MCF 10A (cell line): Measurements from ENCODE around the gene CPSF4. TPM values are rescaled to one million over a fixed set of nuclear protein-coding genes. Genes with fewer than 3 reads are reported as not detected.

Experiments used
- BruUV-seq: library from RNA; stranded (reverse); fragments of 400-500 nt; replicated peaks from 2 replicates; lab custom pipeline; 2021; lab: Mats Ljungman, UMichigan
- CTCF ChIA-PET: fragments of 300-600 bp; sonication (Branson Sonifier 250); formaldehyde crosslinking; extraction: SDS; loops from one replicate; lab custom pipeline; 2021; ENCODE audit warnings: antibody characterized with exemption, inconsistent platforms; lab: Yijun Ruan, JAX
- POLR2A ChIA-PET: fragments of 300-600, 350-650 bp; sonication (Branson Sonifier 250); formaldehyde crosslinking; extraction: SDS; loops from one replicate; lab custom pipeline; 2020; ENCODE audit warnings: antibody characterized with exemption, inconsistent platforms; lab: Yijun Ruan, JAX
- DNase-seq: peaks from one replicate; pipeline ENCODE4 v3.0.0-alpha.2; 2018; ENCODE audit not compliant: unreplicated experiment
- H3K27ac Mint-ChIP-seq: one replicate; pipeline ENCODE4 v1.8.0; 2022; ENCODE audit warnings: mild to moderate bottlenecking, low read depth, mixed read lengths; ENCODE audit not compliant: unreplicated experiment
- H3K27me3 Mint-ChIP-seq: one replicate; pipeline ENCODE4 v1.8.0; 2022; ENCODE audit warnings: mixed read lengths; ENCODE audit not compliant: insufficient read depth, unreplicated experiment
- H3K36me3 Mint-ChIP-seq: one replicate; pipeline ENCODE4 v1.8.0; 2022; ENCODE audit warnings: mild to moderate bottlenecking, moderate library complexity, mixed read lengths; ENCODE audit not compliant: insufficient read depth, unreplicated experiment
- H3K4me1 Mint-ChIP-seq: one replicate; pipeline ENCODE4 v1.8.0; 2022; ENCODE audit warnings: mixed read lengths; ENCODE audit not compliant: insufficient read depth, unreplicated experiment
- H3K4me3 Mint-ChIP-seq: one replicate; pipeline ENCODE4 v1.8.0; 2022; ENCODE audit warnings: mild to moderate bottlenecking, moderate library complexity, mixed read lengths; ENCODE audit not compliant: unreplicated experiment
- H3K9me3 Mint-ChIP-seq: one replicate; pipeline ENCODE4 v1.8.0; 2022; ENCODE audit warnings: mixed read lengths; ENCODE audit not compliant: unreplicated experiment
- intact Hi-C: fragments of 100-400 bp; cut with micrococcal nuclease; formaldehyde crosslinking; loops from 2 replicates; pipeline ENCODE4 v1.14.1; 2022
- total RNA-seq: library from RNA; stranded (reverse); gene quantifications from 2 replicates; pipeline ENCODE4 v1.2.3, GENCODE V29; 2022
- TF ChIP-seq, protein P1 (sequence below): fragments of 200-600 bp; IDR thresholded peaks from one replicate; pipeline ENCODE4 v1.8.0; 2022; ENCODE audit warnings: antibody characterized with exemption, mild to moderate bottlenecking; ENCODE audit not compliant: unreplicated experiment

Gene CPSF4
- total RNA-seq, 1 experiment from 2014 or later: 62.6 TPM

DNA sequence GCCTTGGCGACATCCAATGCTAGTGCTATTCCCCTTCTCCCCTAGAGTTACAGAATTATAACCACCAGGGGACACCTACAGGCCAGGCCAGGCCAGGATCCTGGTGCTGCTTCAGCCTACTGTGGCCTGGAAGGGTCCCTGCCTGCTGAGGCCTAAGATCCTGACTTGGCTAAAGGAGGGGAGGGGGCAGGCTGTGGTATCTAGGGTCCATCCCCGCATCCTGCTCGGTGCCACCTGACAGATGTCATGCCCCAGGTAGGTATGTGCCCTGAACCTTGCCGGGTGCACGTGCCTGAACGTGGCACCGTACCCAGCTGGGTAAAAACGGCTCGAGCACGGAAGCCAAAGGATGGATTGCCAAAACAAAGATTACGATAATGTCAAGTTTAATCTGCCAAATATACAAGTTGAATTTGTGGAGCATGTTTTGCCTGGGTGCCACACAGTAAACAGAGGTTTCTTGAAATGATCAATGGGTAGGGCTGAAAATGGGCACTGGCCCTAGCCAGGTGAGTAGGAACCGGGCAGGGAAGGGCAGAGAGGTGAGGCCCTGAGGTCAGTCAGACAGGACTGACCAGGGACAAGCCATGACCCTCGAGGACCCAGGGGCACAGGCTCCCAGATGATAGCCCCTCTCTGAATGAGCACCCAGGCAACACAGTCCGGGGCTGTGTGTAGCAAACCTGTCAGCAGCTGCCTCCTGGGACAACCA lies 43.0 kb upstream of the CPSF4 start:
- Mint-ChIP-seq H3K36me3 (peaks cover 96% of the 10 kb centered on the region), H3K27ac (no peak overlapping the region), H3K4me1 (no peaks in the 10 kb centered on the region), H3K4me3 (no peak overlapping the region), H3K9me3 (no peaks in the 10 kb centered on the region), H3K27me3 (no peaks in the 10 kb centered on the region)
- TF ChIP-seq, protein P1, sequence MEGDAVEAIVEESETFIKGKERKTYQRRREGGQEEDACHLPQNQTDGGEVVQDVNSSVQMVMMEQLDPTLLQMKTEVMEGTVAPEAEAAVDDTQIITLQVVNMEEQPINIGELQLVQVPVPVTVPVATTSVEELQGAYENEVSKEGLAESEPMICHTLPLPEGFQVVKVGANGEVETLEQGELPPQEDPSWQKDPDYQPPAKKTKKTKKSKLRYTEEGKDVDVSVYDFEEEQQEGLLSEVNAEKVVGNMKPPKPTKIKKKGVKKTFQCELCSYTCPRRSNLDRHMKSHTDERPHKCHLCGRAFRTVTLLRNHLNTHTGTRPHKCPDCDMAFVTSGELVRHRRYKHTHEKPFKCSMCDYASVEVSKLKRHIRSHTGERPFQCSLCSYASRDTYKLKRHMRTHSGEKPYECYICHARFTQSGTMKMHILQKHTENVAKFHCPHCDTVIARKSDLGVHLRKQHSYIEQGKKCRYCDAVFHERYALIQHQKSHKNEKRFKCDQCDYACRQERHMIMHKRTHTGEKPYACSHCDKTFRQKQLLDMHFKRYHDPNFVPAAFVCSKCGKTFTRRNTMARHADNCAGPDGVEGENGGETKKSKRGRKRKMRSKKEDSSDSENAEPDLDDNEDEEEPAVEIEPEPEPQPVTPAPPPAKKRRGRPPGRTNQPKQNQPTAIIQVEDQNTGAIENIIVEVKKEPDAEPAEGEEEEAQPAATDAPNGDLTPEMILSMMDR: no peak
- intact Hi-C loops: no loop called here
- DNase-seq: no peak
- ChIA-PET POLR2A (interaction anchor here (1.2 kb wide), 1 partner anchor 18 kb away, joined by 3 read pairs; no protein-coding TSS in a partner anchor), CTCF (no interaction called here)
- TSS peak; percentile 98 for BruUV-seq

DNA sequence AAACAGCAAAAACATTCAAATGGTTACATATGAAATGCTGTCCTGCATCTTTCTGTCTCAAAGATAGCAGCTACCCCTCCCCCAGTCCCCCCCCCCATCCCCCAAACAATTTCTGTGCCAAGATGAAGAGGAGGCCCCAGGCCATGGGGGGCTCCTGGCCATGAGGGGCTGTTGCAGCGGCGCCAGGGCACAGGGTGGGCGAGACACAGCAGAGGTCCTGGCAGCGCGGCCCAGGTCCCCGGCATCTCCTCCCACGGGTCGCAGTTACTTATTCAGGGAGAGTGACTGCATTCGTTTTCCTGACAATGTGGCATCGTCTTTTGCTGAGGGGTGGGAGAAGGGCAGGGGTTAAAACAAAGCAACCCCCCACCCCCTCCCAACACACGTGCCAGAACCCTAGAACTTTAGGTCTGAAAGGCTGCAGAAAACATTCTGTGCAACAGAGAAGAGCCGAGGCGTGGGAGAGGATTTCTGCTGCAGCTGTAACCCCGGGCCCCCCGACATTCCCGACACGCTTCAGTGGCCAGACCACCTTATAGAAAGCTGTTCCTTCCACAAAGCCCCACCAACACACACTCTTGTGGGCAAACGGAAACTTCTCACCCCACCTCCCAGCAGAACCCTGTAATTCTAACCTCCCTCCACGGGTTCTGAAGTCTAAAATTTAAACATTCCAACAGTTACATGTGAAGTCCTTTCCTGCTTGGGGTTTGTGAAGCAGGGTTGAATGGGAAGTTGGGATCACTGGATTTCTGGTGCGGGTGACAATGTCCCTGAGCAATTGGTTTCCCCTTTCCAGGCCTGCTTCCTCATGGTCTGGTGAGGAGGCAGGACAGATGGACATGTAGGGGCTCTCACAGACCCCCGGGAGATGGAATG lies 42.1 kb upstream of the CPSF4 start:
- intact Hi-C loops: no loop called here
- no peak overlapping the region for H3K27ac Mint-ChIP-seq
- CTCF ChIA-PET: no interaction called here
- BruUV-seq: no TSS peak
- TF ChIP-seq, protein P1: no peak
- H3K9me3 Mint-ChIP-seq: no peaks in the 10 kb centered on the region
- POLR2A ChIA-PET: interaction anchor here (1.2 kb wide), 1 partner anchor 19 kb away, joined by 3 read pairs; no protein-coding TSS in a partner anchor
- no peak overlapping the region for H3K4me3 Mint-ChIP-seq
- H3K4me1 Mint-ChIP-seq: no peaks in the 10 kb centered on the region
- H3K36me3 Mint-ChIP-seq: peaks cover 96% of the 10 kb centered on the region
- no peaks in the 10 kb centered on the region for H3K27me3 Mint-ChIP-seq
- no peak for DNase-seq

DNA sequence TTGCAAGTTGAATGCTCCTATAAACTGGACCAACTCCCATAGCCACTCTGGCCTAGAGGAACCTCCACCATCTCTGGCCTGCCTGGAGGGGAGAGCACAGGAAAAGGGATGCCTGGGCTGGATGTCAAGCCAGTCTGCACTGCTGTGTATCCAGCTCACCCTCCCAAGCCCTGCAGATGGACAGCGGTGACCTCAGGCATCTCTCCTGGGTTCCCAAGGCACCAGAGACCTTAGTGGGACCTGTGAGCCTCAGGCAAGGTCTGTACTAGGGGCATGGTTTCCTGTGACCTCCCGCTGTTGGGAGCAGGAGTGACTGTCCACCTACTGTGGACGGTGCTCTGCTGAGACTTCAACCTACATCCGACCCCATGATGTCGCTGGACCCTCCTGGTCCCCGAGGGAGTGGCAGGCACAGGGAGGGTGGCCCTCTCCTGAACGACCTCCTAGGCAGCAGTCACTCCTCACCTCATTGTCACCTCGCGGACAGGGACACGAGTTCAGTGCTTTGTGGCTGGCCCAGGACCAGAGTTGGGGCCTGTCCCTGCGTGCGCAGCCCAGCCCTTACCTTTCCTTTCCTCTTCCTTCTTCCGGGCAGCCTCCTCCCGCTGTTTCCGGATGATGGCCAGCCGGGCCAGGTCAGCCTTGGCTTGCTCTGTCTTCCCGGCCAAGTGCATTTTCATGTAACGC lies 41.3 kb upstream of the CPSF4 start:
- DNase-seq: no peak
- Mint-ChIP-seq H3K4me1 (no peaks in the 10 kb centered on the region), H3K27ac (no peak overlapping the region), H3K27me3 (no peaks in the 10 kb centered on the region), H3K36me3 (peaks cover 96% of the 10 kb centered on the region), H3K4me3 (no peak overlapping the region), H3K9me3 (no peaks in the 10 kb centered on the region)
- ChIA-PET POLR2A (no interaction called here), CTCF (no interaction called here)
- TF ChIP-seq, protein P1: no peak
- BruUV-seq: no TSS peak
- intact Hi-C loops: no loop called here
